Stimulated activated CD8-positive, alpha-beta memory T cell treated with anti-CD3 and anti-CD28 coated beads, Interleukin-4, amount 100 ng/mL, for 48 hours (primary cell): ENCODE data around the gene ATP12A.

Experiments used
- DNase-seq: peaks from one replicate; pipeline ENCODE4 v3.0.0-alpha.2; 2020

The ATP12A gene

GRCh38 chr13:24740014-24740890, 60.0 kb downstream of the ATP12A start:
- DNase-seq, result no peak

DNA sequence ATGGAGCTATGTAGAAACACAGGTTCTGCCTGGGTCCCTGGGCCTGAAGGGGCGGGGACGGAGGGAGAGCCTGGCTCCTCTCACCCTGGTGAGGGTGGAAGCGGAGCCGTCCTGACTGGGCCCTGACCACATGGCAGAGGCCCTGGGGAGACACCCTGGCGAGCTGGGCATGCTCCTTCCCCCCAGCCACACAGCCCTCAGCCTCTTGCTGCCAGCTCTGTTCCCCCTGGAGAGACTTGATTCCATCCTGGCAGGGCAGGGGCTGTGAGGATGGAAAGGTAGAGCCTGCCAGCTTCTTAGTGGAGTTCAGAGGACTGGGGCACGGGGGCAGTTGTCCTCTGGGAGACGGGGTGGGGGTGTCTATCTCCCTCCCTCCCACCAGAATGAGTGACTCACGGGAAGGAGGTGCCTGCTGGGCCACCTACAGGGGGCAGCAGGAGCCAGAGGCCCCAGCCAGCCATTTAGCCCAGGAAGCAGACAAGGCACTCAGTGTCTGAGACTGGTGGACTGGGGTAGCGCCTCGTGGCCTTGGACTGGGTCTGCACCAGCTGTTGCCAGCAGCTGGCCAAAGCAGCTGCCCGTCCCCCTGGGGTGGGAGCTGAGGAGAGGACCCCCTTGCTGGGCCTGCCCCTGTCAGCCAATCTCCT, 60.9 kb downstream of the ATP12A start:
- no peak for DNase-seq

GRCh38 chr13:24741791-24742190, 61.6 kb downstream of the ATP12A start:
- no peak for DNase-seq

DNA sequence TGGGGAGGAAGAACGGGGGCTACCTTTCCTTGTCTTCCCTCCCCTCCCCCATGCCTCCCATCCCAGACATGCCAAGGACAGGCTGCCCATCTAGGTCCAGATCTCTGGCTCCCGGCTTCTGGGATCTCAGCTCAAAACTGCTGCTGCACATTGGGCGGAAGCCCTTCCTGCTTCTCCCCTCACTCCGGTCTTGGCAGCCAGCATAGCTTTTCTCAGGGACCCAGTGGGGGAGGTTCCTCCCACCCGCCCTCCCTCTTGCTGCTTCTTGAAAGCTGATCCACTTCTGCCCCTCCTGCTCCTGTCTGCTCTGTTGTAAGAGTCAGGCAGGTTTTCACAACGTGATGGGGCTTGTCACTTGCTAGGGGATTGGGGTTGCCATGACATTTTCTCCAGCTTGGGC, 62.1 kb downstream of the ATP12A start:
- DNase-seq, result no peak

GRCh38 chr13:24742977-24743376, 62.8 kb downstream of the ATP12A start:
- no peak for DNase-seq

- no peak for DNase-seq
Observed at GRCh38 chr13:24744247-24744646, 64.0 kb downstream of the ATP12A start.

GRCh38 chr13:24745516-24745860, 65.3 kb downstream of the ATP12A start:
- no peak for DNase-seq

GRCh38 chr13:24745861-24746617, 65.8 kb downstream of the ATP12A start:
- DNase-seq, result no peak

DNA sequence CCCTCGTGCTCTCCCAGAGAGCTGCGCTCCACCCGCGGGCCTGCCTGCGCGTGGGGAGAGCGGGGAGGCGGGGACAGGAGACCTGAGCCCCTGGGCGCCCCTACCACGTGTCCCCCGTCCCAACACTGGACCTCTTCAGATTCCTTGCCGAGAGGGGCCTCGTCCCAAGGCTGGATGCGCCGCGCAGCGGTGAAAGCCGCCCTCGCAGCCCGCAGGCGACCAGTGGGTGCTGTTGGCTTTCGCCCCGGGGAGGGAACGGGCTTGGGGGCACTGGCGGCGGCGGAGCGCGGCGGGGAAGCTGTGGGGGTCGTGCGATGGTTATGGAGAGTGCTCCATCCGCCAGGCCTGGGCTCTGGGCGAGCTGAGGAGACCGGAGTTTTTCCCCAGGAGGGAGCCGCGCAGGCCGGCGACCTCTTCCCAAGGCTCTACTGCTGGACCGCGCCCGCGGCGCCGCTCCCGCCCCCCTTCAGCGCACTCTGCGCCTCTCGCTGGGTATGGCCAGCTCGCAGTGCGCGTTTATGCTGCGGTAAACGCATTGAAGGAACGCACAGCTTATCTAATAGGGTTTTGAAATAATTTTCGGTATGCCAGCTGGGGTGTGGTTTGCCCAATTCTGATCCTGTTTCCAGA, 66.5 kb downstream of the ATP12A start:
- DNase-seq, result peak; percentile 49

- DNase-seq, result peak; percentile 55
Observed at GRCh38 chr13:24747248-24748060, 67.2 kb downstream of the ATP12A start.

GRCh38 chr13:24748061-24748400, 67.8 kb downstream of the ATP12A start:
- no peak for DNase-seq

GRCh38 chr13:24759197-24759596, 79.0 kb downstream of the ATP12A start:
- DNase-seq, result no peak
